ENCODE data around the gene DNM3. TPM values are rescaled to one million over a fixed set of nuclear protein-coding genes. Genes with fewer than 3 reads are reported as not detected.

Gene DNM3
- total and polyA plus RNA-seq, 9 of the 15 experiments (the other 6 are each of a cell fraction or from before 2014, with no cell fraction given): 0.08 to 0.36 (median 0.22) TPM; not detected in 1

GRCh38 chr1:172380441-172381244 lies 539.3 kb downstream of the DNM3 start (continued):
- no peak for TF ChIP-seq ZBTB2 (IDR thresholded peaks at IDR 0.05)
- no peak for TF ChIP-seq HOMEZ (CRISPR knock-in tag; IDR thresholded peaks at IDR 0.05)
- TF ChIP-seq TCFL5 (CRISPR knock-in tag; conservative IDR thresholded peaks at IDR 0.05): no peak
- TF ChIP-seq LARP7 (IDR thresholded peaks at IDR 0.05): no peak
- no peak for TF ChIP-seq ZNF79 (CRISPR knock-in tag; IDR thresholded peaks at IDR 0.05; ENCODE audit: low read depth)
- no peak for TF ChIP-seq ILF3 (IDR thresholded peaks at IDR 0.05; ENCODE audit: borderline replicate concordance)

- in situ Hi-C loops (cut with MboI): no loop called here
- 0% methylated on average over 2 of the region's 2 CpGs for WGBS (ENCODE audit: insufficient coverage, low coverage, missing lambda C conversion rate)
- H4K20me1 ChIP-seq (replicated peaks; ENCODE audit: control insufficient read depth, insufficient read depth, low read length): no peaks in the 10 kb centered on the region
- POLR2A ChIA-PET: interaction anchor here (0.5 to 0.6 kb wide), 2 partner anchors 38 to 575 kb away, joined by 3 read pairs; no protein-coding TSS in a partner anchor
- no peak overlapping the region for H3K4me2 ChIP-seq (ENCODE audit: insufficient read depth, low read length)
- no peak overlapping the region for H3K9ac ChIP-seq (ENCODE audit: insufficient read depth in 1 of 2, low read depth in 2 of 2, low read length in 2 of 2)
- BruUV-seq (replicated peaks): no TSS peak
- no peaks in the 10 kb centered on the region for H3K9me3 ChIP-seq (replicated peaks; ENCODE audit: control insufficient read depth, insufficient read depth, low read depth, low read length)
- intact Hi-C loops (cut with micrococcal nuclease): no loop called here
- peaks cover 3 to 7% of the 10 kb centered on the region in 2 experiments; a peak in 2 of 5 replicates for H3K27me3 ChIP-seq (ENCODE audit: control insufficient read depth in 2 of 2, insufficient read depth in 2 of 2, low read length in 2 of 2)
- H3K27ac ChIP-seq (ENCODE audit: extremely low read depth, low read depth, low read length): no peak overlapping the region
- no peak overlapping the region for H2AFZ ChIP-seq (ENCODE audit: low read depth, low read length)
- H3K79me2 ChIP-seq (ENCODE audit: control insufficient read depth, insufficient read depth, low read length): no peaks in the 10 kb centered on the region
- no peak overlapping the region for H3K4me3 ChIP-seq
- ATAC-seq: peak; percentile 42; the same call in 1 of the 3 replicates
- no peaks in the 10 kb centered on the region for H3K36me3 ChIP-seq (ENCODE audit: control insufficient read depth, insufficient read depth, low read length)
- CTCF ChIA-PET (ENCODE audit: low intra/inter-chr PET ratio): no interaction called here
- H3K4me1 ChIP-seq (replicated peaks in 1 of 2; ENCODE audit: control insufficient read depth in 2 of 2, insufficient read depth in 2 of 2, low read length in 2 of 2): no peaks in the 10 kb centered on the region
- no peaks in the 10 kb centered on the region for H3K9me1 ChIP-seq (ENCODE audit: control insufficient read depth, insufficient read depth, low read length)
- no peak for FAIRE-seq
- no peak for DNase-seq (ENCODE audit: extremely low read depth in 1 of 4, low spot score in 3 of 4)
- no peak for TF ChIP-seq KDM2B (CRISPR knock-in tag; IDR thresholded peaks at IDR 0.05)
- TF ChIP-seq MAFK (IDR thresholded peaks at IDR 0.05; ENCODE audit: low read length): no peak
- TF ChIP-seq DMBX1 (CRISPR knock-in tag; IDR thresholded peaks at IDR 0.05; ENCODE audit: borderline replicate concordance): no peak
- no peak for TF ChIP-seq PREB (CRISPR knock-in tag; IDR thresholded peaks at IDR 0.05)
- TF ChIP-seq YBX1 (IDR thresholded peaks at IDR 0.05): no peak
- TF ChIP-seq POU5F1 (IDR thresholded peaks at IDR 0.05; ENCODE audit: borderline replicate concordance, low read depth, low read length, partially characterized antibody): no peak
- TF ChIP-seq POLR2H (tag; IDR thresholded peaks at IDR 0.05; ENCODE audit: low read depth): no peak
- no peak for TF ChIP-seq ZNF507 (tag; conservative IDR thresholded peaks at IDR 0.05)
- no peak for TF ChIP-seq MYNN (IDR thresholded peaks at IDR 0.05)
- no peak for TF ChIP-seq MYNN (CRISPR knock-in tag; IDR thresholded peaks at IDR 0.05)
- TF ChIP-seq XRCC5 (IDR thresholded peaks at IDR 0.05; ENCODE audit: low read depth, low read length): no peak
Measured at GRCh38 chr1:172381946-172382345, 540.6 kb downstream of the DNM3 start.
